Neutrophil (primary cell): ENCODE measurements around the gene PTPRN2.

Experiments
- H3K27ac ChIP-seq: fragments of 200-600 bp; sonication (generic); 2 replicates; pipeline ENCODE4 v1.5.1; 2016; ENCODE audit warnings: mild to moderate bottlenecking, moderate library complexity
- H3K27me3 ChIP-seq: fragments of 200-600 bp; sonication (generic); 2 replicates; pipeline ENCODE4 v1.6.0; 2016; ENCODE audit warnings: mild to moderate bottlenecking
- H3K36me3 ChIP-seq: fragments of 200-600 bp; sonication (generic); 2 replicates; pipeline ENCODE4 v1.5.1; 2017
- H3K4me1 ChIP-seq, 2 experiments: fragments of 200-600 bp in 1 of 2; sonication (generic) in 1 of 2; 1 replicate in 1 of 2; 2 replicates in 1 of 2; pipeline versions ENCODE4 v1.5.1 to v1.6.1; 2013 to 2016; ENCODE audit warnings: low read depth in 1 of 2, low read length in 1 of 2, mild to moderate bottlenecking in 1 of 2, moderate library complexity in 1 of 2; ENCODE audit not compliant: control insufficient read depth in 1 of 2, insufficient read depth in 1 of 2
- H3K4me3 ChIP-seq, 2 experiments: fragments of 200-600 bp in 1 of 2; sonication (generic) in 1 of 2; 1 replicate in 1 of 2; 2 replicates in 1 of 2; pipeline ENCODE4 v1.5.1; 2013 to 2016; ENCODE audit warnings: low read depth in 1 of 2, low read length in 1 of 2, mild to moderate bottlenecking in 1 of 2, moderate library complexity in 1 of 2
- H3K9me3 ChIP-seq: fragments of 200-600 bp; sonication (generic); 2 replicates; pipeline ENCODE4 v1.5.1; 2016
- CTCF ChIP-seq: fragments of 200-600 bp; sonication (generic); IDR thresholded peaks from 2 replicates; pipeline ENCODE4 v1.5.1; 2016; ENCODE audit warnings: antibody characterized with exemption

Gene PTPRN2

GRCh38 chr7:157682064-157682945 lies 905.3 kb downstream of the PTPRN2 start:
- no peaks in the 10 kb centered on the region for H3K36me3 ChIP-seq
- no peak overlapping the region for H3K27ac ChIP-seq
- no peaks in the 10 kb centered on the region for H3K4me1 ChIP-seq
- TF ChIP-seq CTCF: no peak
- no peaks in the 10 kb centered on the region for H3K9me3 ChIP-seq
- H3K27me3 ChIP-seq: peaks cover 100% of the 10 kb centered on the region
- no peak overlapping the region for H3K4me3 ChIP-seq

DNA sequence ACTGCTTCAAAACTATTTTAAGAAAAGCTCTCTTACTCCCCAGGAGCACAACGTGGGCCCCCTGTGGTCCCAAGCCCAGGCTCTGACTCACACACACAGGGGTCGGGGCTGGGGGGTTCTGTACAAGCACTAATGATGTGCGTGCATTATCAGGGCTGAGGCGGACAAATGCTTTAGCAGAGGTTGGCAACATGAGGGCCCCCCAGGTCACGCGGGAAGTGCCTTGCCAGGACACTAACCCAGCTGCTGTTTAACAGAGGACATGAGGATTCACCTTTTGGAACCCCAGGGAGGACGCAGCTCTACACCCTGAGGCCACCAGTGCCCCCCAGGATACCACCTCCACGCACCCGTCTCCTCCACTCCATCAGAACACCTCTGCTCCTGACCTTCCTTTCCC lies 908.0 kb downstream of the PTPRN2 start:
- no peaks in the 10 kb centered on the region for H3K36me3 ChIP-seq
- H3K27me3 ChIP-seq: peaks cover 93% of the 10 kb centered on the region

DNA sequence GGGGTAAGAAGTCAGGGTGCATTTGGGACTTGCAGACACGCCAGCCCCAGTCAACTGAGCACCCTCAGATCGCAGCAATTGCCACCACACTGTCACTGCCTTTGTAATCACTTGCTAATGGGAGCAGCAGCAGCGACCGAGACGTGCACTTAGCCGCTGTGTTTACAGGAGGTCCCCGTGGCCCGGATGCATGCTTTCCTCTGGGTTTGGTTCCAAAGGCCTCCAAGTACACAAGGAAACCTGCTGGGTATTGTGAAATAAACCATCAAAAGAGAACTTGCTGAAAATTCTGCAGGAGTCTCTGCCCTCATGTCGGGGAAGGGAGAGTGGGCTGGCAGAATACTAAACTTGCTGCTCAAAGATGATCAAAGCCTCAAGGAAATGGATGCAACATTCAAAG lies 909.1 kb downstream of the PTPRN2 start:
- Histone ChIP-seq H3K4me3 (no peak overlapping the region), H3K27me3 (peaks cover 82% of the 10 kb centered on the region), H3K9me3 (no peaks in the 10 kb centered on the region), H3K4me1 (no peaks in the 10 kb centered on the region), H3K27ac (no peak overlapping the region), H3K36me3 (no peaks in the 10 kb centered on the region)
- no peak for TF ChIP-seq CTCF

More for the DNA sequence above, 908.0 kb downstream of the PTPRN2 start:
- TF ChIP-seq CTCF: no peak
- Histone ChIP-seq H3K4me1 (no peaks in the 10 kb centered on the region), H3K4me3 (no peak overlapping the region), H3K27ac (no peak overlapping the region), H3K9me3 (no peaks in the 10 kb centered on the region)

- H3K9me3 ChIP-seq: no peaks in the 10 kb centered on the region
- no peaks in the 10 kb centered on the region for H3K36me3 ChIP-seq
- peaks cover 63% of the 10 kb centered on the region for H3K27me3 ChIP-seq
- no peak overlapping the region for H3K4me3 ChIP-seq
- TF ChIP-seq CTCF: no peak
- no peak overlapping the region for H3K27ac ChIP-seq
- H3K4me1 ChIP-seq: no peaks in the 10 kb centered on the region
Measured at GRCh38 chr7:157676456-157677255, 911.0 kb downstream of the PTPRN2 start.

GRCh38 chr7:157676001-157676400 lies 911.6 kb downstream of the PTPRN2 start:
- peaks cover 58% of the 10 kb centered on the region for H3K27me3 ChIP-seq
- no peaks in the 10 kb centered on the region for H3K4me1 ChIP-seq
- no peak overlapping the region for H3K27ac ChIP-seq
- no peaks in the 10 kb centered on the region for H3K36me3 ChIP-seq
- no peak for TF ChIP-seq CTCF
- H3K4me3 ChIP-seq: no peak overlapping the region
- H3K9me3 ChIP-seq: no peaks in the 10 kb centered on the region
